GM18511 (cell line): ENCODE measurements around the gene HLF.
A peak's percentile ranks its signal among the peaks of the same experiment; 100 is the strongest.

Source experiments
- ATAC-seq: cut with Tn5 transposase; IDR thresholded peaks from one replicate; pipeline ENCODE4 v1.9.1; 2021; ENCODE audit warnings: mild to moderate bottlenecking, moderate library complexity; ENCODE audit not compliant: unreplicated experiment

HLF gene

DNA sequence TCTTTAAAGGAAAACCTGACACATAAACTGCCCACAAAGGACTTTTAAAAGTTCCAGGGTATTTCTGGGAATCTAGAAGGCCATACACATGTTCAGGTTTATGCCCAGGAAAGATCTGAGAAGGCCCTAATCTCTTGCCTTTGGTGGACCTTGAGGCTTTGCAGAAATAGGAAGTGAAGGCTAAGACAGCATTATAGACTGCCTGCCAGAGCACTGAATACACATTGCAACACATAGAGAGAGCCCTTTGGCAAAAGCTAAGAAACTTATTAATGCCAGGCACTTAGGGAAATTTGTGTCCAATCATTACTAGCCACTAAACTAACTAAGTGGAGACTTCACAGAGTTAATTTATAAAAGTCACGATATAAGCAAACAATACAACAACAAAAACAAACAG is 86.5 kb downstream of the HLF start:
- no peak for ATAC-seq

DNA sequence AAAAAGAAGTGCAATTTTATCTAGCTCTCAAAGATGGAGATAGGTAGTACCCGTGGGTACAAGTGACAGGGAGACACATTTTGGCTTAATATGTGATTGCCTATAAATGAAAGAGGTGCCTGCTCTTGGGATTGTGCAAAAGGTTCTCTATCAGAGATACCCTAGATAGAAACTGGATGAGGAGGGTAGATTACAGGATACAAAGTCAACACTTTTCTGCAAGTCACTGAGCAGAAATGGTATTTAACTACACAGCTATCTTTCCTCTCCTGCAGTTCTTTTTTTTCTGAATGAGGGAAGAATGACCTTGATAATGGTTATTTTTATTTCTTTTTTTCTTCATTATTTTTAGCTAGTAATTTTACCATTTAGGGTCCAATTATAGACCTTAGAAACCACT is 89.2 kb downstream of the HLF start:
- no peak for ATAC-seq

DNA sequence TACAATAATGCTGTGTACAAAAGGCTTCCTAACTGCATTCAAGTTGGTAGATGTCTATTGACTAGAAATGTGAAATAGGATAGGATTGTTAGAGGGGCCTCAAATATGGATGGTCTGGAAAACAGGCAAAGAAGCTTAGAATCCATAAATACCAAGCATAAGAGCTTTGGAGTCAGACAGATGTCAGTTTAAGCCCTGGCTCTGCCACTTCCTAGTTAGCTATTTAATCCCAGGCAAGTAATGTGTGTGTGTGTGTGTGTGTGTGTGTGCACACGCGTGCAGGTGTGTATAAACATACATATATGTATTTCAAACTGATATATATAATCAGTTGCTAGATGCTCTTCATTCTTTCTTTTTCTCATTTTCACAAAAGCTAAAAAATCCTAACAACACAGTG is 90.2 kb downstream of the HLF start:
- ATAC-seq = no peak

DNA sequence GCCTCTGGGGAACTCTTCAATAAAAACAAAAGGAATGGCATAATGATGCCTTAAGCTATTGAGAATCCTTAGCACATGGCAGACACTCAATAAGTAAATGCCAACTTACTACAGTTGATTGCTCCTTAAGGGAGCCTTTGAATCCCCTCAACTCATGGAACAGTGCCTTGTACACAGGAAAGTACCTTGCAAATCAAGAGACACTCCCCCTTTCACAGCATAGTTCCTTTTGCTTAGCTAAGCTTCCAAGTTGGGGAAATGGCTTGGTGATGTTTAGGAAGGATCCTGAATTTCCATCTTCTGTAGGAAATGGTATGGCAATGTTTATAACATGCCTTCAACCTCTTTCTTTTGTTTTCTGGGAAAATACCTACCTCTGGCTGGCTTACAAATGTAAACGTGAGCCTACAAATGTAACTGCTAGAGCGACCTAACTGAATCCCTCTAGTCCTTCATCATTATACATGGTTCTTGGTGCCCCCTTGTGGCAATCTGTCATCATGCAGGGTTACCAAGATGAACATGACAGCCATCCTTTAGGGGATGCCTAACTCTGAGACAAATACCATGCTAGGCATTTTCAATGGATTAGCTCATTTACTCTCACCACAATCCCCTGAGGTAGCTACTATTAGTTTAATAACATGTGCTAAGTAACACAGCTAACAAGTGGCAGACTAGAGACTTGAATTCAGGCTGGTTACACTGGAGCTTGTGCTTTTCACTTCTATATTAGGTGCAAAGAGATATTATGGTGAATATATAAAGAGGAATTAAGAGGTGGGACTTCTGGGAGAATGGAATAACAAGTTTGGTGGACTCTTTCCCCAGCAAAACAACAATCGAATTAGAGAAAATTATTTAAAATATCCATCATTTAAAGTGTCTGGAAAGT is 91.9 kb downstream of the HLF start:
- ATAC-seq = peak; percentile 99

DNA sequence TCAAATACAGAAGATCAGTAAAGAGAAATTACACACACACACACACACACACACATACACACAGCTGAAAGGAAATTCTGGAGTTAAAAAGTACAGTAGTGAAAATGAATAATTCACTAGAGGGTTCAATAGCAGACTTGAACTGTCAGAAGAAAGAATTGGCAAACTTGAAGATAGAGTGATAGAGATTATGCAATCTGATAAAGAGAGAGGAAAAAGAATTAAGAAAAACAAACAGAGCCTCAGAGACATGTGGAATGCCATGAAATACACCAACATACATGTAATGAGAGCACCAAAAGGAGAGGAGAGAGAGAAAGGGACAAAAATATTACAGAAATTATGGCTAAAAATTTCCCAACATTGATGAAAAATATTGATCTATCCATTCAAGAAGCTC is 96.2 kb downstream of the HLF start:
- no peak for ATAC-seq

DNA sequence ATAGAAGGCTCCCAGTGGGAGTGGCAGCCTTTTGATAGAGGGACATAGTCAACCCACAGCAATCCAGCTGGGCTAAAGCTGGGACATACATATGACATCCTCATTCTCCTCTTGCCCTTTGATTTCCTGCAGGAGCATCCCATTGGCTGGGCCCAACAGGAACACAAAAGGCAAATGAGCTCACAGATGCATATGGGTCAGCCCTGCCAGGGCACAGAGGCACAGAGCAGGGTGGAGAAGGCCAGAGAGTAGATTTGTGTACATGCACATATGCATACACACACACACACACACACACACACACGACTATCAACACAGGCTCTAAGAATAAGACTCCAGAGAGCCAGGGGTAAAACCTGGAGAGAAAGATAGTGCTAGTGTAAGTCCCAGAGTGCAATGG is 98.3 kb downstream of the HLF start:
- no peak for ATAC-seq

DNA sequence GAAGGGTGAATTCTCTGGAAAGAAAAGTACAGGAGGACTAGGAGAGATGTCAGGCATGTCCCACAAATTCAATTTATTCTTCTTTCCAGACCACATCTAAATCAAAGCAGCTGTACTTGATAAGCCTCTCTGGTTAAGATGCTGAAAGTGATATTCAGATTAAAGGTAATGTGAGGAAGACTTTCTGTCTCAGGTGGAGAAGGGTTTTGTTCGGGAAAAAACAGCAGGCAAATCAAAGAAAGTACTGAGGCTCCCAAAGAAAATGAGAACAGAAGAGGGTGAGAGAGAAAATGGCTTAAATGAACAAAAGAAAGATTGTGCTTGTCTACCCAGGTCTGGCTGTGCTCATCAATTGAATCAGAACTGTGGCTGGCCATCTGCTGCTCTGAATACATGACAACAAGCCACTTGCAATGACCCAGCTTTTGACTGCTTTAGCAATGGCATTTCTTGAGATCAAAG is 101.3 kb downstream of the HLF start:
- ATAC-seq = no peak

DNA sequence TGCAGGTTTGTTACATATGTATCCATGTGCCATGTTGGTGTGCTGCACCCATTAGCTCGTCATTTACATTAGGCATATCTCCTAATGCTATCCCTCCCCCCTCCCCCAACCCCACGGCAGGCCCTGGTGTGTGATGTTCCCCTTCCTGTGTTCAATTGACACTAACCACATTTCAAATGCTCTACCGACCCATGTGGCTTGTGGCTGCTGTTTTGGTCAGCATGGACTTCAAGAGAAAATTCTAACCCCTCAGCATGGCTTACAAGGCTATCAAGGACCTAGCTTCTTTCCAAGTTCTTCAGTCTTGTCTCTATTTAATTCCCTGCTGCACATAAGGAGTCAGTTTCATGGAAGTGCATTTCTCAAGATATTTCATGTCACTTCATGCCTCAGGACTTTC is 103.9 kb downstream of the HLF start:
- ATAC-seq = no peak
